ENCODE data around the gene HOXB7.

Gene HOXB7

GRCh38 chr17:48594538-48595277 is 16.1 kb downstream of the HOXB7 start:
- DNase-seq (ENCODE audit: low spot score), result no peak

GRCh38 chr17:48593840-48594537 is 16.8 kb downstream of the HOXB7 start:
- DNase-seq (ENCODE audit: low spot score), result peak; percentile 84

- DNase-seq (ENCODE audit: low spot score), result no peak
These were observed 17.5 kb downstream of the HOXB7 start, which contains the start of gene HOXB5 for GRCh38 chr17:48593126-48593829. TSS of gene HOXB5 (minus strand) at chr17:48593779. CDS start at chr17:48593682, 97 bp downstream.

- DNase-seq (ENCODE audit: low spot score), result no peak
These were observed 18.2 kb downstream of the HOXB7 start for GRCh38 chr17:48592577-48592976.

- DNase-seq (ENCODE audit: low spot score), result no peak
These were observed 18.7 kb downstream of the HOXB7 start for GRCh38 chr17:48592057-48592514.

GRCh38 chr17:48591255-48592056 is 19.4 kb downstream of the HOXB7 start:
- DNase-seq (ENCODE audit: low spot score), result no peak

GRCh38 chr17:48590607-48591161 is 20.1 kb downstream of the HOXB7 start:
- DNase-seq (ENCODE audit: low spot score), result no peak

GRCh38 chr17:48589831-48590606 is 20.8 kb downstream of the HOXB7 start, which contains the start of gene HOXB3:
TSS of gene HOXB3 (minus strand) at chr17:48590241. CDS start at chr17:48552474, 37,767 bp downstream.
- no peak for DNase-seq (ENCODE audit: low spot score)

- no peak for DNase-seq (ENCODE audit: low spot score)
These were observed 21.6 kb downstream of the HOXB7 start for GRCh38 chr17:48589060-48589830.

GRCh38 chr17:48588528-48588927 is 22.3 kb downstream of the HOXB7 start:
- DNase-seq (ENCODE audit: low spot score), result no peak

GRCh38 chr17:48588074-48588415 is 22.8 kb downstream of the HOXB7 start:
- no peak for DNase-seq (ENCODE audit: low spot score)

- DNase-seq (ENCODE audit: low spot score), result no peak
These were observed 23.3 kb downstream of the HOXB7 start for GRCh38 chr17:48587276-48588073.

- DNase-seq (ENCODE audit: low spot score), result no peak
These were observed 24.2 kb downstream of the HOXB7 start for GRCh38 chr17:48586355-48587258.

GRCh38 chr17:48584223-48584741 is 26.5 kb downstream of the HOXB7 start:
- no peak for DNase-seq (ENCODE audit: low spot score)

- DNase-seq (ENCODE audit: low spot score), result no peak
These were observed 27.1 kb downstream of the HOXB7 start for GRCh38 chr17:48583708-48584222.

- no peak for DNase-seq (ENCODE audit: low spot score)
These were observed 28.1 kb downstream of the HOXB7 start for GRCh38 chr17:48582750-48583069.

GRCh38 chr17:48579760-48580554 is 30.9 kb downstream of the HOXB7 start:
- no peak for DNase-seq (ENCODE audit: low spot score)
